GM12872 (cell line): ENCODE results near the gene INVS.
A peak's percentile ranks its signal among the peaks of the same experiment; 100 is the strongest.

ENCODE experiments used
- TF ChIP-seq, protein P1 (sequence below): IDR thresholded peaks from 3 replicates; pipeline ENCODE4 v1.5.1; 2011; ENCODE audit warnings: low read depth, mild to moderate bottlenecking, low read length, moderate library complexity; ENCODE audit not compliant: insufficient read depth

Gene INVS

DNA sequence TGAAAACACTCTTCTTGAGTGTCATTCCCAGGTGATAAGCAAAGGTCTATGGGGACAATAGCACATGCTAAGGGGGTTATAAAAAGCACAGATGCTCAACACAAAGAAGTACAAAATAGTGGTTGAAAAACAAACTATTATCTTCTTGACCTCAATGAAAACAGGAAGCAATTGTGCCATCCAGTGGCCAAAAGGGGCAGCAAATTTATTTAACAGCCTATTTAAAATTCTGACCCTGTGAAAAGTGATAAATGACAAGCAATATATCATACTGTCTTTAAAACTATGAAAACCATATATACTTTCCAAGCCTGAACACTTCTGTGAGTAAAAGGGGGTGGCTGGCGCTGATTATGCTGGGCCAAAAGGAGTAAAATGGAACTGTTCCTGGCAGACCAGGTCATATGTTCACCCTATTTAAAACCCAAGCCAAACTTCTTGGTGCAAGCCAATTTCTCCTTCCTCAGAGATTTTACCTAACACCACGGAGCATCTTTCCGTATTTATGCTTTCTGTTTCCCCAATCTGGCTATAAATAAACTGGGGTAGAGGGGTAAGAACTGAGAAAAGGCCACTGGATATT lies 224.0 kb downstream of the INVS start:
- TF ChIP-seq, protein P1, sequence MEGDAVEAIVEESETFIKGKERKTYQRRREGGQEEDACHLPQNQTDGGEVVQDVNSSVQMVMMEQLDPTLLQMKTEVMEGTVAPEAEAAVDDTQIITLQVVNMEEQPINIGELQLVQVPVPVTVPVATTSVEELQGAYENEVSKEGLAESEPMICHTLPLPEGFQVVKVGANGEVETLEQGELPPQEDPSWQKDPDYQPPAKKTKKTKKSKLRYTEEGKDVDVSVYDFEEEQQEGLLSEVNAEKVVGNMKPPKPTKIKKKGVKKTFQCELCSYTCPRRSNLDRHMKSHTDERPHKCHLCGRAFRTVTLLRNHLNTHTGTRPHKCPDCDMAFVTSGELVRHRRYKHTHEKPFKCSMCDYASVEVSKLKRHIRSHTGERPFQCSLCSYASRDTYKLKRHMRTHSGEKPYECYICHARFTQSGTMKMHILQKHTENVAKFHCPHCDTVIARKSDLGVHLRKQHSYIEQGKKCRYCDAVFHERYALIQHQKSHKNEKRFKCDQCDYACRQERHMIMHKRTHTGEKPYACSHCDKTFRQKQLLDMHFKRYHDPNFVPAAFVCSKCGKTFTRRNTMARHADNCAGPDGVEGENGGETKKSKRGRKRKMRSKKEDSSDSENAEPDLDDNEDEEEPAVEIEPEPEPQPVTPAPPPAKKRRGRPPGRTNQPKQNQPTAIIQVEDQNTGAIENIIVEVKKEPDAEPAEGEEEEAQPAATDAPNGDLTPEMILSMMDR, result peak; percentile 59

DNA sequence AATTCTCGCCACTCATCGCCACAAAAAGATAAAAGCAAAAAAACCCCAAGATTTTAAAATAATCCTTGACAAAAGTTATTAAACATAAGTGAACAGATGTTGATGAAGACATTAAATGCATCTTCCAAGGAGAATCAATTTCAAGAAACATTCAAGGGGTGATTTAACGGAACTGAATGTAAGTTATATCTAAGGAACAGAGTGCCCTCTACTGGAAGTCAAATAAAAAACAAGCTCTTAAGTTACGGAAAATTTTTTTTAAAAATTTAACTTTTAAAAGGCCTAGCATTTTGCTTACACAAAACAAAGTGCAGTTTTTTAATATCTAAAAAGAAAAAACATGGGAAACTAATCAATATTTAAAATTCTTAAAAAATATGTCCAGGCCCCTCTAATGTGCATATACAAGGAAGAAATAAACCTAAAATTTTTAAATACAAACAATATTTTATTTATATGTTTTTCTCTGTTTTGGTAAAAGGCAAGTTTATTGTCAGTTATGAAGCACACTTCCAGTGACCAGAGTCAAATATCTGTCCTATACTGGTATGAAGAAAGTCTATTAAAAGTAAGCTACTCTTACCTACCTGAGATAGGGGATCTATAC lies 225.7 kb downstream of the INVS start:
- TF ChIP-seq, protein P1, result peak; percentile 53; the same call in 2 of the 3 replicates

DNA sequence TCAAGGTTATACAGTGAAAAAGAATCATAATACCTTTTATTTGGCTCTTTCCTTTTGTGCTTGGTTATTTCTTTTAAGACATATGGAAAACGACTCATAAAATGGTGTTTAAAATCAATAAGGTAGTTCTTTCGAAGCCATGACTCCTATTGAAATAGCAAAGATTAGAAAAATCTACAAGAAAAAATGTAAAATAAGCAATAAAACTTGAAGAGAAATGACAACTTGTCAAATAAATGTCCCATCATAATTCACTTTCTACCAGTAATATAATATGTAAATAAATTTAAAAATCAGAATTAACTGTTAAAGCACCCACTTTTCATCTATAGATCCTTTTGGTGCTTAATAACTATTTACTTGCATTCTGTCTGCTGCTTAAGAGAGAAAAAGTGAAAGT lies 241.2 kb downstream of the INVS start:
- TF ChIP-seq, protein P1, result no peak

DNA sequence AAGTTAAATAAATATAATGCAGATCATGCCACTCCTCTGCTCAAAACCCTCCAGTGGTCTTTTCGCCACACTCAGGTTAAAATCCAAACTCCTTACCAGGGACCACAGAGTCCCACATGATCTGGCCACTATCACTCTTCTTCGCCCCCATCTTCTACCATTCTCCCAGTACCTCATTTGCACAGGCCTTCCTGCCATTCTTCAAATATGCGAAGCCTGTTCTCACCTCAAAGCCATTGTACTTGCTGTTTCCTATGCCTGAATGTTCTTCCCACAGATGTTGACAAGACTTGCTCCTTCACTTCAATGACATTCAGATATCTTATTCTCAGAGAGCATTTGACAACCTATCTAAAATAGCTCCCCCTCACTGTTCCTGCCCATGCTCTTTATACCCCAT lies 242.8 kb downstream of the INVS start:
- TF ChIP-seq, protein P1, result no peak

DNA sequence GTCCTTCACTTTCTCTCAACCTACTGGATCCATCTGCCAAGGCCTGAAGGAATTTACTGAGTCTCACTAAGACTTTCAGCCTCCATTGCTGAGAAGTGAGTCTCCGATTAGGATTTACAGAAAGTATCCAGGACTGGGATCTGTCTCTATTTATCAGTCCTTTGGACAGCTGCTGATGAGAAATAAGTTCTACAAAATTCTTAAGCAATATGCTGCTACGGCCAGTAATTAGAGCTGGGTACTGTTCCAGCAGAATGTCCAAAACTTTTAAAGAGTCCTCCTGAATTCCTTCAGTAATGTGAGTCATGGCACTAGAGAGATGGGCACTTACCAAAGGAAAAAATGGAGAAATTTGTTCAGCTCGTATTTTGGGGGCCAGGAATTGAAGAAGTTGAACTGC lies 247.8 kb downstream of the INVS start:
- TF ChIP-seq, protein P1, result no peak

DNA sequence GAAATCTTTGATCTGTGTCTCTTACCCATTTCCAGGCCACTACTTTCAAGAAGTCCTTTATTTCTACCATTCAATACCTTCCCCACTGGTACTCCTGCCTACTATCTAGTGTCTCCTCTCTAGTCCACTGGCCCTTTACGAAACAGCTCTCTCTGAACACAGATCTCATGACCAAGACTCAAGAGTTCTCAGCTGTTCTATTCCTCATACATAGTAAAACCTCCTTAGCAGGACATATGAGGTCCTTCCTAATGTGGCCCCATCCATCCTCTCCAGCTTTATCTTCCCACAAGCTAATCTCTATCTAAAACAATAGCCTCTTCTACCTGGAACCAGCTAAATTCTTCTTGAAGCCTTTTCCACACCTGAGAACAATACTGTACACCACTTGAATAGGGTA lies 251.1 kb downstream of the INVS start:
- TF ChIP-seq, protein P1, result no peak
